GM12878 (cell line): ENCODE results near the gene FARS2. TPM values are rescaled to one million over a fixed set of nuclear protein-coding genes. Genes with fewer than 3 reads are reported as not detected.

Experiments used
- ATAC-seq: fragments of 200-7000 bp; cut with Tn5 transposase; 3 replicates; pipeline ENCODE4 v1.9.1; 2020; ENCODE audit warnings: mild to moderate bottlenecking, moderate library complexity
- BruUV-seq: library from RNA; stranded (reverse); fragments of 400-500 nt; replicated peaks from 2 replicates; lab custom pipeline; 2021; lab: Mats Ljungman, UMichigan
- CTCF ChIA-PET: fragments of 300-600 bp; sonication (Branson Sonifier 250); formaldehyde crosslinking; extraction: SDS; loops from one replicate; lab custom pipeline; 2021; ENCODE audit warnings: inconsistent platforms; lab: Yijun Ruan, JAX
- POLR2A ChIA-PET: fragments of 350-600 bp; formaldehyde crosslinking; extraction: SDS; loops from one replicate; lab custom pipeline; 2021; ENCODE audit warnings: inconsistent platforms; lab: Charles Lee
- RAD21 ChIA-PET: fragments of 300-600 bp; sonication (Branson Sonifier 250); formaldehyde crosslinking; loops from one replicate; lab custom pipeline; 2023; ENCODE audit warnings: antibody characterized with exemption; ENCODE audit not compliant: unreplicated experiment; lab: Charles Lee
- SMC1A ChIA-PET: fragments of 300-600 bp; sonication (Branson Sonifier 250); formaldehyde crosslinking; loops from one replicate; lab custom pipeline; 2023; ENCODE audit not compliant: unreplicated experiment, uncharacterized antibody; lab: Charles Lee
- DNase-seq: peaks from one replicate; pipeline ENCODE4 v3.0.0-alpha.2; 2011; ENCODE audit warnings: low read depth, low spot score
- FAIRE-seq: peaks from 3 replicates; lab custom pipeline; 2011; peaks lifted over from hg19 to GRCh38; lab: Jason Lieb, UNC
- H2AFZ ChIP-seq: 2 replicates; pipeline ENCODE4 v1.6.0; 2011; ENCODE audit warnings: low read depth, low read length, control low read depth; ENCODE audit not compliant: control insufficient read depth
- H3K27ac ChIP-seq: 2 replicates; pipeline ENCODE4 v1.5.1; 2011; ENCODE audit warnings: control low read depth; ENCODE audit not compliant: control insufficient read depth, insufficient read depth
- H3K27me3 ChIP-seq, 2 experiments: replicated peaks in 1 of 2; 2 replicates each; pipeline versions ENCODE4 v1.6.0 to v1.6.1; 2011; ENCODE audit warnings: low read length in 1 of 2; ENCODE audit not compliant: control insufficient read depth in 2 of 2, insufficient read depth in 2 of 2
- H3K36me3 ChIP-seq, 2 experiments: 2 replicates each; pipeline ENCODE4 v1.5.1; 2011; ENCODE audit warnings: low read length in 1 of 2; ENCODE audit not compliant: control insufficient read depth in 2 of 2, insufficient read depth in 2 of 2
- H3K4me1 ChIP-seq: 2 replicates; pipeline ENCODE4 v1.6.1; 2011; ENCODE audit warnings: mild to moderate bottlenecking, low read length, moderate library complexity, mixed read lengths; ENCODE audit not compliant: control insufficient read depth, insufficient read depth
- H3K4me2 ChIP-seq: 2 replicates; pipeline ENCODE4 v1.6.0; 2011; ENCODE audit warnings: control low read depth; ENCODE audit not compliant: control insufficient read depth, insufficient read depth
- H3K4me3 ChIP-seq: fragments of 200-600 bp; sonication (generic); 2 replicates; pipeline ENCODE4 v1.5.1; 2016
- H3K79me2 ChIP-seq: 2 replicates; pipeline ENCODE4 v1.6.0; 2011; ENCODE audit warnings: low read length; ENCODE audit not compliant: control insufficient read depth, insufficient read depth
- H3K9ac ChIP-seq: 2 replicates; pipeline ENCODE4 v1.8.0; 2011; ENCODE audit warnings: low read length, control low read depth, mixed read lengths; ENCODE audit not compliant: control insufficient read depth, insufficient read depth
- H3K9me3 ChIP-seq: replicated peaks from 3 replicates; pipeline ENCODE4 v1.5.1; 2011; ENCODE audit warnings: mild to moderate bottlenecking, low read length; ENCODE audit not compliant: control insufficient read depth, insufficient read depth
- H4K20me1 ChIP-seq: 2 replicates; pipeline ENCODE4 v1.6.0; 2011; ENCODE audit not compliant: control insufficient read depth, insufficient read depth
- ASH2L ChIP-seq: fragments of 300-600, 200-600 bp; sonication (generic); IDR thresholded peaks from 2 replicates; pipeline ENCODE4 v1.6.1; 2017; ENCODE audit warnings: low read depth, mild to moderate bottlenecking, borderline replicate concordance
- EED ChIP-seq: sonication (generic); IDR thresholded peaks from 2 replicates; pipeline ENCODE4 v1.6.1; 2016; ENCODE audit warnings: antibody characterized with exemption, low read depth
- JUNB ChIP-seq: IDR thresholded peaks from 2 replicates; pipeline ENCODE4 v1.6.1; 2016; ENCODE audit warnings: antibody characterized with exemption, mild to moderate bottlenecking
- NFIC ChIP-seq: IDR thresholded peaks from 2 replicates; pipeline ENCODE4 v1.6.1; 2012; ENCODE audit warnings: low read depth, mild to moderate bottlenecking, inconsistent platforms, low read length, moderate library complexity
- POLR2AphosphoS2 ChIP-seq: IDR thresholded peaks from 2 replicates; pipeline ENCODE4 v1.6.1; 2011; ENCODE audit warnings: low read depth, mild to moderate bottlenecking, low read length, improper control_type of control experiment, moderate library complexity
- SREBF1 ChIP-seq: IDR thresholded peaks from 2 replicates; pipeline ENCODE4 v1.6.1; 2012; ENCODE audit warnings: mild to moderate bottlenecking, low read length
- TCF12 ChIP-seq: IDR thresholded peaks from 2 replicates; pipeline ENCODE4 v1.6.1; 2011; ENCODE audit warnings: low read depth, mild to moderate bottlenecking, low read length
- ZNF217 ChIP-seq: fragments of 450-650 bp; IDR thresholded peaks from 2 replicates; pipeline ENCODE4 v1.6.1; 2017; ENCODE audit warnings: antibody characterized with exemption, mild to moderate bottlenecking
- ZZZ3 ChIP-seq: IDR thresholded peaks from 2 replicates; pipeline ENCODE4 v1.6.1; 2011; ENCODE audit warnings: low read depth; ENCODE audit not compliant: control insufficient read depth, insufficient read length
- WGBS: methylation state at CpG from one replicate; pipeline ENCODE4 v1.1.6; 2016; ENCODE audit warnings: low lambda C conversion rate; ENCODE audit not compliant: insufficient replicate concordance, insufficient coverage; ENCODE audit errors: missing lambda C conversion rate; 5-methylcytosine and 5-hydroxymethylcytosine counted together
- in situ Hi-C: fragments of 300-500 bp; cut with MboI; formaldehyde crosslinking; loops from 9 replicates; pipeline ENCODE4 v1.14.3; 2018; ENCODE audit warnings: mixed read lengths
- intact Hi-C: fragments of 100-400 bp; cut with micrococcal nuclease; formaldehyde crosslinking; loops from one replicate; pipeline ENCODE4 v1.14.2; 2022; ENCODE audit not compliant: unreplicated experiment
- polyA plus RNA-seq, 11 experiments: library from polyadenylated mRNA; depleted of rRNA in 4 of 11; unstranded in 6 of 11; stranded (reverse) in 5 of 11; fragments of >200 nt; fragmentation: Nextera tagmentation in 4 of 11; fragmentation: Illumina TruSeq in 1 of 11; extraction: Ambion mirVana in 4 of 11; extraction: Trizol in 1 of 11; gene quantifications; 1 replicate in 1 of 11; 2 replicates in 10 of 11; pipeline versions ENCODE4 v1.2.1 to v1.2.3, GENCODE V29; 2011 to 2016; ENCODE audit warnings: inconsistent platforms in 2 of 11, missing spikeins in 2 of 11, low read depth in 1 of 11
- total RNA-seq, 4 experiments: library from RNA; depleted of rRNA in 3 of 4; stranded (reverse); fragments of >200 nt in 3 of 4; fragmentation: Illumina TruSeq in 1 of 4; extraction: Trizol in 1 of 4; gene quantifications; 2 replicates each; pipeline versions ENCODE4 v1.2.1 to v1.2.3, GENCODE V29; 2013 to 2021
- TF ChIP-seq, protein P1 (sequence below): fragments of 450-650 bp; IDR thresholded peaks from 2 replicates; pipeline ENCODE4 v1.6.1; 2018; ENCODE audit warnings: mild to moderate bottlenecking, low read depth, moderate library complexity; ENCODE audit not compliant: partially characterized antibody
- TF ChIP-seq, protein P2 (sequence below): IDR thresholded peaks from 2 replicates; pipeline ENCODE4 v1.6.1; 2012; ENCODE audit warnings: low read depth, low read length, improper control_type of control experiment
- TF ChIP-seq, protein P3 (sequence below): fragments of 450-650 bp; formaldehyde crosslinking; IDR thresholded peaks from 2 replicates; pipeline ENCODE4 v1.4.0; 2022; ENCODE audit warnings: mild to moderate bottlenecking, moderate library complexity
- TF ChIP-seq, protein P4 (sequence below): fragments of 450-650 bp; IDR thresholded peaks from 2 replicates; pipeline ENCODE4 v1.6.1; 2017; ENCODE audit warnings: mild to moderate bottlenecking, moderate library complexity

Gene FARS2
- total and polyA plus RNA-seq, 10 of the 15 experiments (the other 5 are each of a cell fraction or from before 2014, with no cell fraction given) = 16.8 to 46.7 (median 25.6) TPM

DNA sequence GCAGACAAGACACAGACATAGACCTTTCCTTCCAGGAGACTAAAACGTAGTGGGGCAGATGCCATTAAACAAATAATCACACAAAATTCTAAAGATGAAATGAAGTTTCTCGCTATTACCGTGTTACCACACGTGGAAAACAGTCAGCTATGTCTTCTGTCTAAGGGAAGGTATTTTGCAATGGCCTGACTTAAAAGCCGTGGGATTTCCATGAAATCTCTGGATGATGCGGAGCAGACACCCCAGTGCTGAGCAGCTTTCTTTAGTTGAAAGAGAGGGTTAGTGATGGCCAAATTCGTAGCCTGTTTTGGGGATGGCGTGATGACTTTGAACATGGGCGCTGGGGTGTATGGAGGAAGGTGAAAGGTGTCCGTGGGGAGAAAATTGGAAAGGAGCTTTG lies 463.6 kb downstream of the FARS2 start:
- ATAC-seq = no peak
- FAIRE-seq = no peak
- no TSS peak for BruUV-seq
- H3K9me3 ChIP-seq = no peaks in the 10 kb centered on the region
- ChIA-PET RAD21 (interaction anchor here (0.9 to 1.2 kb wide), 2 partner anchors 160 to 254 kb away, joined by 5 to 6 read pairs; no protein-coding TSS in a partner anchor), CTCF (interaction anchor here (2.2 kb wide), 1 partner anchor 218 kb away, joined by 7 read pairs; no protein-coding TSS in a partner anchor), POLR2A (no interaction called here), SMC1A (interaction anchor here (1.6 to 2.4 kb wide), 2 partner anchors 11 to 218 kb away, joined by 4 to 7 read pairs; no protein-coding TSS in a partner anchor)
- WGBS = 94% methylated on average over 10 of the region's 10 CpGs
- intact Hi-C loops = loop anchor here (1.0 kb wide), 2 partner anchors 35 to 159 kb away; no protein-coding TSS in a partner anchor
- peak overlapping the region; percentile 82 for H3K4me2 ChIP-seq
- H4K20me1 ChIP-seq = no peaks in the 10 kb centered on the region
- no peak for DNase-seq
- in situ Hi-C loops = no loop called here
- H3K79me2 ChIP-seq = no peaks in the 10 kb centered on the region
- no peak overlapping the region for H3K4me3 ChIP-seq
- no peak overlapping the region for H2AFZ ChIP-seq
- H3K36me3 ChIP-seq = no peaks in the 10 kb centered on the region
- H3K27ac ChIP-seq = peak overlapping the region; percentile 84
- H3K4me1 ChIP-seq = peaks cover 20% of the 10 kb centered on the region
- TF ChIP-seq, protein P1, sequence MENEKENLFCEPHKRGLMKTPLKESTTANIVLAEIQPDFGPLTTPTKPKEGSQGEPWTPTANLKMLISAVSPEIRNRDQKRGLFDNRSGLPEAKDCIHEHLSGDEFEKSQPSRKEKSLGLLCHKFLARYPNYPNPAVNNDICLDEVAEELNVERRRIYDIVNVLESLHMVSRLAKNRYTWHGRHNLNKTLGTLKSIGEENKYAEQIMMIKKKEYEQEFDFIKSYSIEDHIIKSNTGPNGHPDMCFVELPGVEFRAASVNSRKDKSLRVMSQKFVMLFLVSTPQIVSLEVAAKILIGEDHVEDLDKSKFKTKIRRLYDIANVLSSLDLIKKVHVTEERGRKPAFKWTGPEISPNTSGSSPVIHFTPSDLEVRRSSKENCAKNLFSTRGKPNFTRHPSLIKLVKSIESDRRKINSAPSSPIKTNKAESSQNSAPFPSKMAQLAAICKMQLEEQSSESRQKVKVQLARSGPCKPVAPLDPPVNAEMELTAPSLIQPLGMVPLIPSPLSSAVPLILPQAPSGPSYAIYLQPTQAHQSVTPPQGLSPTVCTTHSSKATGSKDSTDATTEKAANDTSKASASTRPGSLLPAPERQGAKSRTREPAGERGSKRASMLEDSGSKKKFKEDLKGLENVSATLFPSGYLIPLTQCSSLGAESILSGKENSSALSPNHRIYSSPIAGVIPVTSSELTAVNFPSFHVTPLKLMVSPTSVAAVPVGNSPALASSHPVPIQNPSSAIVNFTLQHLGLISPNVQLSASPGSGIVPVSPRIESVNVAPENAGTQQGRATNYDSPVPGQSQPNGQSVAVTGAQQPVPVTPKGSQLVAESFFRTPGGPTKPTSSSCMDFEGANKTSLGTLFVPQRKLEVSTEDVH = no peak
- TF ChIP-seq NFIC (no peak), EED (no peak), POLR2AphosphoS2 (no peak), JUNB (no peak), ASH2L (no peak), ZNF217 (no peak), ZZZ3 (no peak), SREBF1 (no peak), TCF12 (no peak)
- TF ChIP-seq, protein P2, sequence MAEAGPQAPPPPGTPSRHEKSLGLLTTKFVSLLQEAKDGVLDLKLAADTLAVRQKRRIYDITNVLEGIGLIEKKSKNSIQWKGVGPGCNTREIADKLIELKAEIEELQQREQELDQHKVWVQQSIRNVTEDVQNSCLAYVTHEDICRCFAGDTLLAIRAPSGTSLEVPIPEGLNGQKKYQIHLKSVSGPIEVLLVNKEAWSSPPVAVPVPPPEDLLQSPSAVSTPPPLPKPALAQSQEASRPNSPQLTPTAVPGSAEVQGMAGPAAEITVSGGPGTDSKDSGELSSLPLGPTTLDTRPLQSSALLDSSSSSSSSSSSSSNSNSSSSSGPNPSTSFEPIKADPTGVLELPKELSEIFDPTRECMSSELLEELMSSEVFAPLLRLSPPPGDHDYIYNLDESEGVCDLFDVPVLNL = no peak
- TF ChIP-seq, protein P3, sequence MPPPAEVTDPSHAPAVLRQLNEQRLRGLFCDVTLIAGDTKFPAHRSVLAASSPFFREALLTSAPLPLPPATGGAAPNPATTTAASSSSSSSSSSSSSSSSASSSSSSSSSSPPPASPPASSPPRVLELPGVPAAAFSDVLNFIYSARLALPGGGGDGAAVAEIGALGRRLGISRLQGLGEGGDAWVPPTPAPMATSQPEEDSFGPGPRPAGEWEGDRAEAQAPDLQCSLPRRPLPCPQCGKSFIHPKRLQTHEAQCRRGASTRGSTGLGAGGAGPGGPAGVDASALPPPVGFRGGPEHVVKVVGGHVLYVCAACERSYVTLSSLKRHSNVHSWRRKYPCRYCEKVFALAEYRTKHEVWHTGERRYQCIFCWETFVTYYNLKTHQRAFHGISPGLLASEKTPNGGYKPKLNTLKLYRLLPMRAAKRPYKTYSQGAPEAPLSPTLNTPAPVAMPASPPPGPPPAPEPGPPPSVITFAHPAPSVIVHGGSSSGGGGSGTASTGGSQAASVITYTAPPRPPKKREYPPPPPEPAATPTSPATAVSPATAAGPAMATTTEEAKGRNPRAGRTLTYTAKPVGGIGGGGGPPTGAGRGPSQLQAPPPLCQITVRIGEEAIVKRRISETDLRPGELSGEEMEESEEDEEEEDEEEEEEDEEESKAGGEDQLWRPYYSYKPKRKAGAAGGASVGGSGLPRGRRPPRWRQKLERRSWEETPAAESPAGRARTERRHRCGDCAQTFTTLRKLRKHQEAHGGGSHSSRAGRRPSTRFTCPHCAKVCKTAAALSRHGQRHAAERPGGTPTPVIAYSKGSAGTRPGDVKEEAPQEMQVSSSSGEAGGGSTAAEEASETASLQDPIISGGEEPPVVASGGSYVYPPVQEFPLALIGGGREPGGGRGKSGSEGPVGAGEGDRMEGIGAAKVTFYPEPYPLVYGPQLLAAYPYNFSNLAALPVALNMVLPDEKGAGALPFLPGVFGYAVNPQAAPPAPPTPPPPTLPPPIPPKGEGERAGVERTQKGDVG (CRISPR knock-in tag) = no peak
- TF ChIP-seq, protein P4, sequence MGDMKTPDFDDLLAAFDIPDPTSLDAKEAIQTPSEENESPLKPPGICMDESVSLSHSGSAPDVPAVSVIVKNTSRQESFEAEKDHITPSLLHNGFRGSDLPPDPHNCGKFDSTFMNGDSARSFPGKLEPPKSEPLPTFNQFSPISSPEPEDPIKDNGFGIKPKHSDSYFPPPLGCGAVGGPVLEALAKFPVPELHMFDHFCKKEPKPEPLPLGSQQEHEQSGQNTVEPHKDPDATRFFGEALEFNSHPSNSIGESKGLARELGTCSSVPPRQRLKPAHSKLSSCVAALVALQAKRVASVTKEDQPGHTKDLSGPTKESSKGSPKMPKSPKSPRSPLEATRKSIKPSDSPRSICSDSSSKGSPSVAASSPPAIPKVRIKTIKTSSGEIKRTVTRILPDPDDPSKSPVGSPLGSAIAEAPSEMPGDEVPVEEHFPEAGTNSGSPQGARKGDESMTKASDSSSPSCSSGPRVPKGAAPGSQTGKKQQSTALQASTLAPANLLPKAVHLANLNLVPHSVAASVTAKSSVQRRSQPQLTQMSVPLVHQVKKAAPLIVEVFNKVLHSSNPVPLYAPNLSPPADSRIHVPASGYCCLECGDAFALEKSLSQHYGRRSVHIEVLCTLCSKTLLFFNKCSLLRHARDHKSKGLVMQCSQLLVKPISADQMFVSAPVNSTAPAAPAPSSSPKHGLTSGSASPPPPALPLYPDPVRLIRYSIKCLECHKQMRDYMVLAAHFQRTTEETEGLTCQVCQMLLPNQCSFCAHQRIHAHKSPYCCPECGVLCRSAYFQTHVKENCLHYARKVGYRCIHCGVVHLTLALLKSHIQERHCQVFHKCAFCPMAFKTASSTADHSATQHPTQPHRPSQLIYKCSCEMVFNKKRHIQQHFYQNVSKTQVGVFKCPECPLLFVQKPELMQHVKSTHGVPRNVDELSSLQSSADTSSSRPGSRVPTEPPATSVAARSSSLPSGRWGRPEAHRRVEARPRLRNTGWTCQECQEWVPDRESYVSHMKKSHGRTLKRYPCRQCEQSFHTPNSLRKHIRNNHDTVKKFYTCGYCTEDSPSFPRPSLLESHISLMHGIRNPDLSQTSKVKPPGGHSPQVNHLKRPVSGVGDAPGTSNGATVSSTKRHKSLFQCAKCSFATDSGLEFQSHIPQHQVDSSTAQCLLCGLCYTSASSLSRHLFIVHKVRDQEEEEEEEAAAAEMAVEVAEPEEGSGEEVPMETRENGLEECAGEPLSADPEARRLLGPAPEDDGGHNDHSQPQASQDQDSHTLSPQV = no peak
- peak overlapping the region; percentile 83; the same call in 1 of the 2 replicates for H3K9ac ChIP-seq
- H3K27me3 ChIP-seq = no peaks in the 10 kb centered on the region
